ENCODE data around the gene KSR1.

GRCh38 chr17:27422601-27423000 is 33.6 kb upstream of the KSR1 start:
- TF ChIP-seq POLR2A (IDR thresholded peaks at IDR 0.05; ENCODE audit: low read depth, low read length) (no peak), POLR2AphosphoS5 (IDR thresholded peaks at IDR 0.05; ENCODE audit: low read depth, low read length) (no peak)
